Loucy (cell line): ENCODE measurements around the gene RSRC1.

ENCODE experiments used
- H2AFZ ChIP-seq: fragments of 200-600 bp; sonication (generic); 2 replicates; pipeline ENCODE4 v1.6.0; 2016; ENCODE audit warnings: antibody characterized with exemption, mild to moderate bottlenecking, low read length, moderate library complexity
- H3F3A ChIP-seq: fragments of 200-600 bp; 2 replicates; pipeline ENCODE4 v1.6.0; 2016; ENCODE audit warnings: antibody characterized with exemption, low read depth, mild to moderate bottlenecking
- H3K27me3 ChIP-seq: fragments of 200-600 bp; sonication (generic); 2 replicates; pipeline ENCODE4 v1.6.1; 2014; ENCODE audit warnings: low read length, mild to moderate bottlenecking; ENCODE audit not compliant: insufficient read depth, poor library complexity, severe bottlenecking
- H3K36me3 ChIP-seq: fragments of 200-600 bp; sonication (generic); 2 replicates; pipeline ENCODE4 v1.6.1; 2016; ENCODE audit warnings: low read length; ENCODE audit not compliant: insufficient read depth
- H3K4me1 ChIP-seq: fragments of 200-600 bp; sonication (generic); 2 replicates; pipeline ENCODE4 v1.5.1; 2014; ENCODE audit warnings: low read length, mild to moderate bottlenecking; ENCODE audit not compliant: insufficient read depth, poor library complexity, severe bottlenecking
- H3K4me2 ChIP-seq: fragments of 200-600 bp; sonication (generic); 2 replicates; pipeline ENCODE4 v1.6.0; 2014; ENCODE audit warnings: antibody characterized with exemption, low read length, low read depth, mild to moderate bottlenecking; ENCODE audit not compliant: poor library complexity, severe bottlenecking
- H3K4me3 ChIP-seq: fragments of 200-600 bp; sonication (generic); 2 replicates; pipeline ENCODE4 v1.5.1; 2014; ENCODE audit warnings: low read length, mild to moderate bottlenecking, mixed read lengths; ENCODE audit not compliant: poor library complexity, severe bottlenecking
- H3K79me2 ChIP-seq: fragments of 200-600 bp; sonication (generic); 2 replicates; pipeline ENCODE4 v1.6.1; 2014; ENCODE audit warnings: low read length; ENCODE audit not compliant: insufficient read depth
- H3K9ac ChIP-seq: fragments of 200-600 bp; sonication (generic); 2 replicates; pipeline ENCODE4 v1.6.0; 2014; ENCODE audit warnings: mild to moderate bottlenecking, low read depth, low read length, moderate library complexity; ENCODE audit not compliant: poor library complexity, severe bottlenecking
- H3K9me2 ChIP-seq: fragments of 200-600 bp; sonication (generic); replicated peaks from 2 replicates; pipeline ENCODE4 v1.6.1; 2016; ENCODE audit warnings: low read depth, low read length, mixed read lengths
- H3K9me3 ChIP-seq: fragments of 200-600 bp; sonication (generic); 2 replicates; pipeline ENCODE4 v1.6.1; 2014; ENCODE audit warnings: mild to moderate bottlenecking, antibody characterized with exemption, low read length, low read depth; ENCODE audit not compliant: insufficient read depth
- H4K20me1 ChIP-seq: fragments of 200-600 bp; sonication (generic); 2 replicates; pipeline ENCODE4 v1.6.0; 2014; ENCODE audit warnings: antibody characterized with exemption, low read length, mild to moderate bottlenecking; ENCODE audit not compliant: insufficient read depth, poor library complexity, severe bottlenecking
- CTCF ChIP-seq: fragments of 200-600 bp; sonication (generic); conservative IDR thresholded peaks from 2 replicates; pipeline ENCODE4 v1.5.1; 2014; ENCODE audit warnings: mild to moderate bottlenecking, antibody characterized with exemption, low read length
- EZH2phosphoT487 ChIP-seq: fragments of 200-600 bp; IDR thresholded peaks from 2 replicates; pipeline ENCODE4 v1.6.1; 2018; ENCODE audit warnings: antibody characterized with exemption, mild to moderate bottlenecking, moderate library complexity, borderline replicate concordance

Gene RSRC1

GRCh38 chr3:158148218-158148617 is 38.3 kb downstream of the RSRC1 start:
- Histone ChIP-seq H3K36me3 (peaks cover 2% of the 10 kb centered on the region; the same call in 1 of the 2 replicates), H3K4me2 (no peak overlapping the region), H3F3A (no peaks in the 10 kb centered on the region), H3K9me3 (no peaks in the 10 kb centered on the region), H4K20me1 (no peaks in the 10 kb centered on the region), H3K27me3 (no peaks in the 10 kb centered on the region), H3K9me2 (no peaks in the 10 kb centered on the region), H3K9ac (no peak overlapping the region), H3K4me3 (no peak overlapping the region), H2AFZ (no peak overlapping the region), H3K4me1 (no peaks in the 10 kb centered on the region), H3K79me2 (peaks cover 16% of the 10 kb centered on the region)
- no peak for TF ChIP-seq CTCF
- no peak for TF ChIP-seq EZH2phosphoT487

GRCh38 chr3:158152186-158152585 is 42.3 kb downstream of the RSRC1 start:
- Histone ChIP-seq H3K27me3 (no peaks in the 10 kb centered on the region), H3K4me1 (no peaks in the 10 kb centered on the region), H3K9me2 (no peaks in the 10 kb centered on the region), H3K4me2 (no peak overlapping the region), H3K4me3 (no peak overlapping the region), H2AFZ (no peak overlapping the region), H4K20me1 (no peaks in the 10 kb centered on the region), H3K9ac (no peak overlapping the region), H3K36me3 (peaks cover 23% of the 10 kb centered on the region; the same call in 1 of the 2 replicates), H3K9me3 (no peaks in the 10 kb centered on the region; the same call in 1 of the 2 replicates), H3K79me2 (peaks cover 16% of the 10 kb centered on the region), H3F3A (no peaks in the 10 kb centered on the region)
- TF ChIP-seq CTCF (no peak), EZH2phosphoT487 (no peak)

GRCh38 chr3:158158969-158159368 is 49.1 kb downstream of the RSRC1 start:
- H3K4me1 ChIP-seq: no peaks in the 10 kb centered on the region
- H4K20me1 ChIP-seq: peaks cover 2% of the 10 kb centered on the region
- peaks cover 10% of the 10 kb centered on the region; the same call in 1 of the 2 replicates for H3K79me2 ChIP-seq
- TF ChIP-seq EZH2phosphoT487 (no peak), CTCF (no peak)
- no peaks in the 10 kb centered on the region for H3K27me3 ChIP-seq
- no peak overlapping the region for H3K4me3 ChIP-seq
- H3F3A ChIP-seq: no peaks in the 10 kb centered on the region
- no peak overlapping the region for H2AFZ ChIP-seq
- peaks cover 16% of the 10 kb centered on the region; the same call in 1 of the 2 replicates for H3K36me3 ChIP-seq
- H3K9me3 ChIP-seq: no peaks in the 10 kb centered on the region; the same call in 1 of the 2 replicates
- H3K9ac ChIP-seq: no peak overlapping the region
- H3K9me2 ChIP-seq: no peaks in the 10 kb centered on the region
- no peak overlapping the region for H3K4me2 ChIP-seq
